Glutamatergic neuron (in vitro differentiated cells): ENCODE data around the gene CFAP299. TPM values are rescaled to one million over a fixed set of nuclear protein-coding genes. Genes with fewer than 3 reads are reported as not detected.

Experiments used
- DNase-seq: peaks from one replicate; pipeline ENCODE4 v3.0.0; 2022
- H3K27ac Mint-ChIP-seq: one replicate; pipeline ENCODE4 v1.8.0; 2020; ENCODE audit warnings: mild to moderate bottlenecking, mixed read lengths, inconsistent platforms; ENCODE audit not compliant: unreplicated experiment
- H3K27me3 Mint-ChIP-seq: one replicate; pipeline ENCODE4 v1.8.0; 2020; ENCODE audit warnings: mild to moderate bottlenecking, moderate library complexity, mixed read lengths, inconsistent platforms; ENCODE audit not compliant: unreplicated experiment
- H3K36me3 Mint-ChIP-seq: one replicate; pipeline ENCODE4 v1.8.0; 2020; ENCODE audit warnings: mild to moderate bottlenecking, mixed read lengths, inconsistent platforms; ENCODE audit not compliant: unreplicated experiment
- H3K4me1 Mint-ChIP-seq: one replicate; pipeline ENCODE4 v1.8.0; 2020; ENCODE audit warnings: mild to moderate bottlenecking, low read depth, mixed read lengths, inconsistent platforms; ENCODE audit not compliant: unreplicated experiment
- H3K4me3 Mint-ChIP-seq: one replicate; pipeline ENCODE4 v1.8.0; 2020; ENCODE audit warnings: mild to moderate bottlenecking, mixed read lengths, inconsistent platforms; ENCODE audit not compliant: unreplicated experiment
- H3K9me3 Mint-ChIP-seq: one replicate; pipeline ENCODE4 v1.8.0; 2020; ENCODE audit warnings: mild to moderate bottlenecking, moderate library complexity, mixed read lengths, inconsistent platforms; ENCODE audit not compliant: unreplicated experiment
- total RNA-seq: library from RNA; stranded (reverse); fragmentation: NEBNext Ultra II Directional; extraction: Animal tissue kit (Norgen Biotek cat#: 25700); gene quantifications from one replicate; pipeline ENCODE4 v1.2.1, GENCODE V29; 2021; ENCODE audit not compliant: unreplicated experiment
- TF ChIP-seq, protein P1 (sequence below): fragments of 200-600 bp; sonication (generic); IDR thresholded peaks from one replicate; pipeline ENCODE4 v1.5.0; 2021; ENCODE audit not compliant: partially characterized antibody, unreplicated experiment

CFAP299 gene
- total RNA-seq, 1 donor from 2014 or later, result not detected

DNA sequence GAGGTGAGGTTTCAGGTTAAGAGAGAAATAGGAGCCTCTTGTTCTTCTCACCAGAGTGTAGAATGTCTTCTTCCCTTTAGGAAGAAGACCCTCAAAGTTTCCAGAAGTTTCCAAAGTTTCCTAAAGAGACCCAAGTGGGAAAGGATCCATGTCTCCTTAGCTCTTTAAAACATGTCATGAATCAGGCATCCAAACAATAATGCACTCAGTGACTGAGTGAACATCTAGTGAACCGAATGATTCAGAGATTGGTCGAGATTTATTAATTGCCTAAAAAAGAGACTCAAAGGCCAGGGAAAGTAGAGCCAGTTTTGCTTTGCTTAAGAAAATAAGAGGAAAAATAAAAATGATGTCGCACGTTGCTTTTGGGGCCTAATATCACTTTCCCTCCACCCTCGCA, 39.7 kb upstream of the CFAP299 start:
- Mint-ChIP-seq H3K9me3 (no peaks in the 10 kb centered on the region), H3K4me1 (no peaks in the 10 kb centered on the region), H3K36me3 (no peaks in the 10 kb centered on the region), H3K27me3 (peaks cover 2% of the 10 kb centered on the region), H3K4me3 (no peak overlapping the region), H3K27ac (no peak overlapping the region)
- no peak for DNase-seq
- TF ChIP-seq, protein P1, sequence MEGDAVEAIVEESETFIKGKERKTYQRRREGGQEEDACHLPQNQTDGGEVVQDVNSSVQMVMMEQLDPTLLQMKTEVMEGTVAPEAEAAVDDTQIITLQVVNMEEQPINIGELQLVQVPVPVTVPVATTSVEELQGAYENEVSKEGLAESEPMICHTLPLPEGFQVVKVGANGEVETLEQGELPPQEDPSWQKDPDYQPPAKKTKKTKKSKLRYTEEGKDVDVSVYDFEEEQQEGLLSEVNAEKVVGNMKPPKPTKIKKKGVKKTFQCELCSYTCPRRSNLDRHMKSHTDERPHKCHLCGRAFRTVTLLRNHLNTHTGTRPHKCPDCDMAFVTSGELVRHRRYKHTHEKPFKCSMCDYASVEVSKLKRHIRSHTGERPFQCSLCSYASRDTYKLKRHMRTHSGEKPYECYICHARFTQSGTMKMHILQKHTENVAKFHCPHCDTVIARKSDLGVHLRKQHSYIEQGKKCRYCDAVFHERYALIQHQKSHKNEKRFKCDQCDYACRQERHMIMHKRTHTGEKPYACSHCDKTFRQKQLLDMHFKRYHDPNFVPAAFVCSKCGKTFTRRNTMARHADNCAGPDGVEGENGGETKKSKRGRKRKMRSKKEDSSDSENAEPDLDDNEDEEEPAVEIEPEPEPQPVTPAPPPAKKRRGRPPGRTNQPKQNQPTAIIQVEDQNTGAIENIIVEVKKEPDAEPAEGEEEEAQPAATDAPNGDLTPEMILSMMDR, result no peak

DNA sequence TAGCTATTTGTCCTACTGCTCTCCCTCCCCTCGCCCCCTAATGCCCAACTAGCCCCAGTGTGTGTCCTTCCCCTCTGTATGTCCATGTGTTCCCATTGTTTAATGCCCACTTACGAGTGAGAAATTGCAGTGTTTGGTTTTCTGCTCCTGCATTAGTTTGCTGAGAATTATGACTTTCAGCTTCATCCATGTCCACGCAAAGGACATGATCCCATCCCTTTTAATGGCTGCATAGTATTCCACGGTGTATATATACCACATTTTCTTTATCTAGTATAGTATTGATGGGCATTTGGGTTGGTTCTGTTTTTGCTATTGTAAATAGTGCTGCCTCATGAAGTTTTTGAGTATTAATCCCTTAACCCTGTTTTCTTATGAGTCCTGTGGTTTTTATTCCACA, 33.6 kb upstream of the CFAP299 start:
- DNase-seq, result no peak
- Mint-ChIP-seq H3K4me1 (no peaks in the 10 kb centered on the region), H3K4me3 (no peak overlapping the region), H3K27ac (no peak overlapping the region), H3K27me3 (peaks cover 2% of the 10 kb centered on the region), H3K9me3 (peaks cover 1% of the 10 kb centered on the region), H3K36me3 (no peaks in the 10 kb centered on the region)
- TF ChIP-seq, protein P1, result no peak

DNA sequence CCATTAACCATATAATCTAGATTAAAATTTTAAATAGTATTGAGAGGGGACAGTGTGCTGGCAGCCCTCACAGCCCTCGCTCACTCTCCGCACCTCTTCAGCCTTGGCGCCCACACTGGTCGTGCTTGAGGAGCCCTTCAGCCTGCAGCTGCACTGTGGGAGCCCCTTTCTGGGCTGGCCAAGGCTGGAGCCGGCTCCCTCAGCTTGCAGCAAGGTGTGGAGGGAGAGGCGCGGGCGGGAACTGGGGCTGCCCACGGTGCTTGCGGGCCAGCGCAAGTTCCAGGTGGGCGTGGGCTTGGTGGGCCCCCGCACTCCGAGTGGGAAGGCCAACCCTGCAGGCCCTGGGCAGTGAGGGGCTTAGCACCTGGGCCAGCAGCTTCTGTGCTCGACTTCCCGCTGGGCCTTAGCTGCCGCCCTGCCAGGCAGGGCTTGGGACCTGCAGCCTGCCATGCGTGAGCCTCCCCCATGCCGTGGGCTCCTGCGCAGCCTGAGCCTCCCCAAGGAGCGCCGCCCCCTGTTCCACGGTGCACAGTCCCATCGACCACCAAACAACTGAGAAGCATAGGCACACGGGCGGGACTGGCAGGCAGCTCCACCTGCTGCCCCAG, 32.8 kb upstream of the CFAP299 start:
- H3K4me3 Mint-ChIP-seq, result no peak overlapping the region

DNA sequence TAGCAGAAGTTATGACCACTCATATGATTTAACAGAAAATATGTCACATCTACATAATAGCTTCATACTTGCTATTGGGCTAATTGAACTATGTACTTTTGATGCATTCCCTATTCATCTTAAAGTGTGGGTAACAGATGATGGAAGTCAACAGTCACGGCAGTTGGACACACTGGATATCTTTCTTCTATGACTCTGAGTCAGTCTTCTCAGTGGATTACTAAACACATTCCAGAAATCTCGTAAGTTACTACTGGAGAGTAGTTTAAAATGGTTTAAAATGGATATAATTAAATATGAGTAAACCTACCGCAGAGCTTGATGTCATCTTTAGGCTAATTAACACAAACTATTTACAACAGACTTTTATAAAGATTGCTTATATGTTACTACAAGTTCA, 30.1 kb upstream of the CFAP299 start:
- Mint-ChIP-seq H3K9me3 (peaks cover 3% of the 10 kb centered on the region), H3K36me3 (no peaks in the 10 kb centered on the region), H3K27me3 (peaks cover 3% of the 10 kb centered on the region), H3K4me3 (no peak overlapping the region), H3K27ac (no peak overlapping the region), H3K4me1 (no peaks in the 10 kb centered on the region)
- TF ChIP-seq, protein P1, result no peak
- no peak for DNase-seq

More for the DNA sequence above, 32.8 kb upstream of the CFAP299 start:
- Mint-ChIP-seq H3K4me1 (no peaks in the 10 kb centered on the region), H3K36me3 (no peaks in the 10 kb centered on the region), H3K27ac (no peak overlapping the region), H3K9me3 (peaks cover 2% of the 10 kb centered on the region), H3K27me3 (no peaks in the 10 kb centered on the region)
- TF ChIP-seq, protein P1, result no peak
- DNase-seq, result no peak

DNA sequence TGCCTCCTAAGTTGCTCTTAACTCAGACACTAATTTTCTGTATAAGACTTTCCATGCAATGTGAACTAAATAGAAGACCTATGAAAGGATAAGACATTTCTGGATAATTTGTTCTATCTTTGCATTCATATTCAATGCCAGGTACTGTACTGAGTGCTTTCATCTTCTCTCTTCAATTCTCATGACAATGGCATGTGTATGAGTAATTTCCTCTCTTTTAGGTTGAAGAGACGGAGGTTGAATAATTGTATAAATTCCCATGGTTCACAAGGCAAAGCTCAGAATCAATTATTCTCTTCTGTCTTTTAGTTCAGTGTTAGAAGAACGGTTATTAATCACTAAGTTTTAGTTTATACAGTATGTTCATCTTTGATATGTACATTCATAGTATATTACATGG, 29.3 kb upstream of the CFAP299 start:
- Mint-ChIP-seq H3K36me3 (no peaks in the 10 kb centered on the region), H3K4me3 (no peak overlapping the region), H3K4me1 (no peaks in the 10 kb centered on the region), H3K27me3 (peaks cover 3% of the 10 kb centered on the region), H3K9me3 (peaks cover 3% of the 10 kb centered on the region), H3K27ac (no peak overlapping the region)
- DNase-seq, result no peak
- TF ChIP-seq, protein P1, result no peak
